NCI-H524 treated with DMSO at 0.1 percent for 48 hours (cell line): Measurements from ENCODE around the gene HOATZ.

Source experiments
- DNase-seq: peaks from one replicate; lab custom pipeline; 2025; lab: John Stamatoyannopoulos, UW

Gene HOATZ

DNA sequence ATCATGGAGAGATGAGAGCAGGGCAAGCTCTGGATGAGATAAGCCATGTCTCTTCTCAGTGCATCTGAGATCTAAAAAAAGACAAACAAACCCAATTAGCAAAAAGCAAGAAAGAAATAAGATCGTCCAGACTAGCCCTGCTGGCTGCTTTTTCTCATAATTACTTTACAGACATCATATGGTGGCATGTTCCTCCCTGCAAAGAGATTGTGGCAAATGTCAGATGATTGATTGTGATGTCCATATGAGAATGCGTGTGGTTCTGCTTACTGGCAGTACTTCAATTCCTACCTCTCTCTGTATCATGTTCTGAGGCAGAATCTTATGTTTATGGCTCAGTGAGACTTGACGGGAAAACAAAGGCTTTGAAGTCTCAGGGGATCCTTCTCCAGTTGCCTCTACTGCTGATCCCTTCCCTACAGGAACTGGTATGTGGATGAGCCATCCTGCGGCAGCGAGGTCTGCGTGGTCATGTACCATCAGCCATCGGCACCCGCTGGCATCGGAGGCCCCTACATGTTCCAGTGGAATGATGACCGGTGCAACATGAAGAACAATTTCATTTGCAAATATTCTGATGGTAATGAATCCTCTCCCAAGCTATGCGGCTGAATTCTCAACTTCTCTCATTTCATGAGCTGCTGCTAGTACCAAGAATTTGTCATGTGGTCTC is 34.8 kb downstream of the HOATZ start:
- no peak for DNase-seq

DNA sequence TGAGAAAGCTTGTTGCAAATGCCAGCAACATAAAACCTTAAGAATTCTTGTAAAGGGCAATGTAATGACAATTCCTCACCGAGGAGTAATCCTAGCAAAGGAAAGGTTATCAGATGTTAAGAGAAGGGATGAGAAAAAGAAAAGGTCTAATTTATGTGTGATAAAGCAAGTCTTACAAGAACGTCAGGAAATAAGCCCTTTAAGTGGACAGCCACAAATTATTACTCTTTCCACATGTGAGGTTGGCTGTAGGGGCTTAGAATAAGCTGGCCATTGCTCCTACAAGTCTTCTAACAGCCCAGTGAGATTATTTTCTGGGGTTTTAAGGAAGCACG is 35.3 kb downstream of the HOATZ start:
- no peak for DNase-seq

DNA sequence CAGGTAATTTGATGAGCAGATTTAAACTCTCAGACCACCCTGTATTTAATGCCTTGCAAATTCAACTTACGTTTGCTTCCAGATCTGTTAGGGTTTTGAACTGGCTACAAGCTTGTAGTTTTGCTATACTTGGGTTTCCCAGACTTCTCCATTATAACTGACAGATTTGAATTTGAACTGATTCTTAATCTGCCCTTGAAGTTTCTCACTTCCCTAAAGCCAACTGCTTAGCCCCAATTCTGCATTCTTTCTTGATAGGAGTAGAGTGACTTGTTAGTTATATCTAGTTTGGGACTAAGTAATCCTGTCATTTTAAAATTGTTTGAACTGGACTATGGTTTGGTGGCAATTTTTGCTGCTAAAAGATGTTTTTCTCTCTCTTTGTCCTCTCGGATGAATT is 35.7 kb downstream of the HOATZ start:
- DNase-seq = no peak

DNA sequence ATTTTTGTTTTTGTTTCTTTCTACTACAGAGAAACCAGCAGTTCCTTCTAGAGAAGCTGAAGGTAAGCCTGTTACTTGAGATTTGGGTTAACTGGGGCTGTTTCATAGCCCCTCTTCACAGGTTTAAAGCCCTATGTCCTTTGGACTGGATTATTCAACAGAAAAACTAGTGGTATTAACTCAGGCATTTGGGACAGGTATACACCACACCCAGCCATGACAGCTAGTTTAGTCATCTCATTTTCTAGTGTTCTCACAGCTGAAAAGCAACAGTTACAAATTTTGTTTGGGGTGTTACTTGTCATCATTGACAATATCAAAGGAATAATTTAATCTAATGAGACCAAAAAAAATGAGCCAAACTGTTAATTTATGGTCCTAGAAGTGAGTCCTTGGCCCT is 40.0 kb downstream of the HOATZ start:
- DNase-seq = no peak

DNA sequence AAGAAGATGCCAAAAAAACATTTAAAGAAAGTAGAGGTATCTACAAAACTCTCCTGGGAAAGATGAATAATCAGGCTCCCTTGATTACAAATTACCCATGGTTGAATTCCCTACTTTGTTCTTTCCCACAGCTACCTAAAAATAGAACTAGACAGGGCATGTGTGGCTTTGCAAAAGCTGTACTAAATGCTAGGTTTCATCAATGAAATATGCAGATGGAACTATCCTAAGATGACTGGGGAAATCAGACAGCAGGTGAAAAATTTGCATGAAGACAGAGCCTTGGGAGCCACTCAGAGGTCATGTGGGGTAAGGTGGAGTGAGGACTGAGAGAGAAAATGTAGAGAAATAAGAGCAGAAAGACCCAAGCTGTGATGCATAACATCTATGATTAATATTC is 40.7 kb downstream of the HOATZ start:
- DNase-seq = no peak

DNA sequence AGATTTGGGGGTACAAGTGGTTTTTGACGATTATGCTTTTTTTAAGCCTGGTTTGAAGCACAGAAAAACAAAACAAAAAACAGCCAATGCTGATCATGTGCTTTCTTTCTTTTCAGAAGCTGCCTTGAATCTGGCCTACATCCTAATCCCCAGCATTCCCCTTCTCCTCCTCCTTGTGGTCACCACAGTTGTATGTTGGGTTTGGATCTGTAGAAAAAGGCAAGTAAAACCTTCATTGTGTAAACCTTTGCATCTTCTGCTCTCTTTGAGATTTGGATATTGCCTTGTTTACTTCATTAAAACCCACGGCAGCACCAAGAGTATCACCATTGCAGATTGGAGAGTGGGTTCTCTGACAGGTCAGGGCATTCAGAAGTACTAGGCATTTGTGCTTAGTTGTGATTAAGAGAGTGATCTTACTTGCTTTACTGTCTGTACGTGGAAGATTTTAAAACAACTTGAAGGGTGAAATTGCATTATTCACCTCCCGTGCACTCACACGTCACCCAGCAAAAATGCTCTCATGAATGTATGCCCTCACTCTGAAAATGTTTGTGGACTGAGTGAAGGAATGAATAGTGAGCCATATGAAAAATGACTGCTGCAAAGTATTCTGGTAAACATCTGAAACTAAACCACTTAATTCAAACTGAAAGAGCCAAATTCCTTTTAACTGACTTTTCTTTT is 43.0 kb downstream of the HOATZ start:
- DNase-seq = no peak

DNA sequence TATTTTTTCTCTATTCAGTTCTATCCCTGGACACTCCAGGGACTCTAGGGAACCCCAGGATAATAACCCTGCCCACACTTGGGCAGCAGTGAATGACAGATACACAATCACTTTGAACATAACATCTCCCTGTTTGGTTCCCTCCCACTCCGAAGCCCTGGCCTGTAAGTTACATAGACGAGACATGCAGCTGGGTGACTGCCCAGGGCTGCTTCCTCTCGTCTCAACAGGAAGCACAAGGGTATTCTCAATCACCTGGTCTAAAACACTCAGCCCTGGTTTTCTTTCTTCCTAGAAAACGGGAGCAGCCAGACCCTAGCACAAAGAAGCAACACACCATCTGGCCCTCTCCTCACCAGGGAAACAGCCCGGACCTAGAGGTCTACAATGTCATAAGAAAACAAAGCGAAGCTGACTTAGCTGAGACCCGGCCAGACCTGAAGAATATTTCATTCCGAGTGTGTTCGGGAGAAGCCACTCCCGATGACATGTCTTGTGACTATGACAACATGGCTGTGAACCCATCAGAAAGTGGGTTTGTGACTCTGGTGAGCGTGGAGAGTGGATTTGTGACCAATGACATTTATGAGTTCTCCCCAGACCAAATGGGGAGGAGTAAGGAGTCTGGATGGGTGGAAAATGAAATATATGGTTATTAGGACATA is 45.4 kb downstream of the HOATZ start:
- DNase-seq = no peak

DNA sequence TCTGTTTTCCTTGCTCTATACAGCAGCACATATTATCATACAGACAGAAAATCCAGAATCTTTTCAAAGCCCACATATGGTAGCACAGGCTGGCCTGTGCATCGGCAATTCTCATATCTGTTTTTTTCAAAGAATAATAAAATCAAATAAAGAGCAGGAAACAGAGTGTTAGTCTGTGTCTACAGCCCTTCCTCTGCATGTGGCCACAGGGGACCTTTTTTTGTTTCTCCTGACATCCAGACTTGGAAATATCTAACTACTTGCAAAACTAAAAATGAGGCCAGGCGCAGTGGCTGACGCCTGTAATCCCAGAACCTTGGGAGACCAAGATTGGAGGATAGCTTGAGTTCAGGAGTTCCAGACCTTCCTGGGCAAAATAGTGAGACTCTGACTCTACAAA is 46.2 kb downstream of the HOATZ start:
- no peak for DNase-seq

DNA sequence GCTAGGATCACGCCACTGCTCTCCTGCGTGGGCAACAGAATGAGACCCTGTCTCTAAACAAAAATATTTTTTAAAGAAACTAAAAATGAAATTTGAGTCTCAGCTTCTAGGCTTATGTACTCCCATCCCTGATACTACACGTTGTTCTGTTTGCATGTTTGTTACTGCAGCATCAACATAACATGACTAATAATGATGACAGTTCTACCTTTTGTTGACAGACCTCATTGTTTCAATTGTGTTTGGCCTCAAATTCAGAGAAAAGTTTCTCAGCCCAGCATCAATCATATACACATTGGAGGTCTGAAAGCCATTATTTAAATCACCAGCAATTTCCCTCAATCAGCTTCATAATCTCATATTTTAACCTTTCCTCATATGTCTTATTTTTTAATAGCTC is 46.7 kb downstream of the HOATZ start:
- no peak for DNase-seq

DNA sequence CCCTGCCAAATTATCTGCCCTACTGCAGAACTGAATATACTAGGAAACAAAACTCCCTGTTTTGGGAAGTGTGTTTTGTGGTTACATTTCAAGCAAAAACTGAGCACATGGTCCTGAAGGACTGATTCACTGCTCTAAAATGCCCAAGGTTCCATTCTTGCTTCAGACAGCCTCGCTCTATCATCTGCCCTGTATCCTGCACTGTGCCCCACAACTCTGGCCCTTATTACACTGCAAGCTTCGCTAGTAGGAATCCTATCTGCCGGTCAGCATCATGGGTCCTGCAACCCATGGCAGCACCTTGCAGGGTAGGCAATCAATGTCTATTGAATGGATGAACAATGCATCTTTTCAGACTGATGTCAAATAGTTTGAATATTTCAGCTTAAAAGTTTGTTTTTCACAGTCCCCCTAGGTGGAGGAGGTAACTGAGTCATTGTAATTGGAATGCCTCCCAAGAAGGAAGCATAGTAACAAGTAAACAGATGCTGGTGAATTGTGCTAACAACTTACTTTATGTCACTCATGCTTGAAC is 47.3 kb downstream of the HOATZ start:
- no peak for DNase-seq

DNA sequence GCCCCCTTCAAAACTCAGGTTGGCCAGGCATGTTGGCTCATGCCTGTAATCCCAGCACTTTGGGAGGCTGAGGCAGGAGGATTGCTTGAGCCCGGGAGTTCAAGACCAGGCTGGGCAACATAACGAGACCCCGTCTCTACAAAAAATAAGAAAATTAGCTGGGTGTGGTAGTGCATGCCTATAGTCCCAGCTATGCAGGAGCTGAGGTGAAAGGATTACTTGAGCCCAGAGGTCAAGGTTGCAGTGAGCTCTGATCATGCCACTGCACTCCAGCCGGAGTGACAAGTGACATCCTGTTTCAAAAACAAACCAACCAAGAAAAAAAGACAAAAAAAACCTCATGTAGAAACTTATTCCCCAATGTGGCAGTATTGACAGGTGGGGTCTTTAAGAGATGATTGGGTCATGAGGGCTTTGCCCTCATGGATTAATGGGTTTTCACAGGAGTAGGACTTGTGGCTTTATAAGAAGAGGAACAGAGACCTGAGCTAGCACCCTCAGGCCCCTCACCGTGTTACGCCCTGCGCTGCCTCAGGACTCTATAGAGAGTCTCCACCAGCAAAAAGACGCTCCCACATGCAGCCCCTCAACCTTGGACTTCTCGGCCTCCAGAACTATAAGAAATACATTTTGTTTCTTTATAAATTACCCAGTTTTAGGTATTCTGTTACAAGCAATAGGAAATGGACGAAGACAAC is 48.3 kb downstream of the HOATZ start:
- no peak for DNase-seq

DNA sequence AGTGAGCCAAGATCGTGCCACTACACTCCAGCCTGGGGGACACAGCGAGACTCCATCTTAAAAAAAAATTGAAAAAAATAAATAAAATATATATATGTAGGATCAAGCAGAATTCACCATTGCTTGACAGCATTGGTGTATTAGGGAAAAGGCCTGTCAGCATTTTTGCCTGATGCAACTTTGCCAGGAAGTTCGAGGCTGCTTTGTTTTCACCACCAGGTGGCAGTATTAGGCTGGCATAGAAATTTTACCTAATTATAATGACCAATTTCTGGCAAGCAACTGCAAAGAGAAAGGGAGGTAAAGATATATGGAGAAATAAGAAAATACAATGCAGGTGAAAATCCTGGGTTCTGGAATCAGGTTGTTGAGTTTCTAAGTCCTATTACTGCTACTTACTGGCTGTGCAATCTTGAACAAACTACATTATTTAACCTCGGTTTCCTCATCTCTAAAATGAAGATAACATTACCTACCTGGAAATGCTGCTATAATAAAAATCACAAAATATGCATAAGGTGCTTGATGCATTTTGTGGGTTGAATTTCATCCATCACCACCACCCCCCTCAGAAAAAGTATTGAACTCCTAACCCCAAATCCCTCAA is 50.6 kb downstream of the HOATZ start:
- DNase-seq = no peak

DNA sequence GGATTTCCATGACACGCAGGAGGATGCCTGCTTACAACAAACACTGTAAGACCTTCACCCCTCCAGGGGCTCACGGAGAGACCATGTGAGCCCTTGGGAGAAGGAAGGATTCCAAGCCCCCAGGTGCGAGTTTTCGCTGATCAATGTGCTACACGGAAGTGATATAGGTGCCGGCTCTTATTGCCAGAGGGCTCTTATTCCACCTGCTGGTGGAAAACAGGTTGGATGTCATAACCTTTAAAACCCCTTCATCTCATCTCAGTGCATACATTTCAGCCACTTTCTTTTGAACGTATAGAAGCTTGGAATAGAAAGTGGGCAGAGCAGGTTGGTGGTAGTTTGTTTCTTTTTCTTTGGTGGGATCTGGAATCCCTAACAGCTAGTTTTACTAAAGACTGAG is 51.7 kb downstream of the HOATZ start:
- no peak for DNase-seq

DNA sequence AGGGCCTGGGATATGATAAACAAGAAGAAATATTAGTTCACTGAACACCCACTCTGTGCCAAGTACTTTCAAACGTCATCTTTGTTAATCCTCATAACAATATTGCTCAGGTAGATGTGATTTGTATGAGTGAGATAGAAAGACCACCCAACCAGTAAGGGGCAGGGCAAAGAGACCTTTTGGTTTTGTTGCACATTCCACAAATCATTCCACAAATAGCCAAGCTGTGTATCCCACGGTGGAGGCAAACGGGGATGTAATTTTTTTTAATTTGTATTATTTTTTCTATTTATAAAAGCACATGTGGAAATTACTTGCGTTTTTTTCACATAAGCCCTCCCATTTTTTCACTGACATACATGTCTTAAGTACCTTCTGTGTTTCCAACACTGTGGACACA is 54.9 kb downstream of the HOATZ start:
- no peak for DNase-seq

DNA sequence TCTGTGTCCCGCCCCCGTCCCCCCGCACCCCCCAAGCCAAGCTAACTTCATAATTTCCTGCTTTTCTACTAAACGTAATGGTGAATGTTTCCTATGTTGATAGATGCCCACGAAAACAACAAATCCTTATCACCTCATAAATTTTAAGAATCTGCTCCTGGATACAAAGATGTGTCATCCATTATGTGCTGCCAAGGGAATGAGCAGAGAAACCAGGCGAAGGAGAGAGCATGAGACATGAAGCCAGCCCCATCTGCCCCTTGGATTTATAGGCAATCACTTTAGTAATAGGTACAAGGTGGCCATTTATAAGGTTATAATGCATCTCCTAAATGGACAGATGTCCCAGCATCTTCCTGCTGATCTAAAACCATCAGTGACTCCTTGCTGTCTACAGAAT is 56.2 kb downstream of the HOATZ start:
- no peak for DNase-seq

DNA sequence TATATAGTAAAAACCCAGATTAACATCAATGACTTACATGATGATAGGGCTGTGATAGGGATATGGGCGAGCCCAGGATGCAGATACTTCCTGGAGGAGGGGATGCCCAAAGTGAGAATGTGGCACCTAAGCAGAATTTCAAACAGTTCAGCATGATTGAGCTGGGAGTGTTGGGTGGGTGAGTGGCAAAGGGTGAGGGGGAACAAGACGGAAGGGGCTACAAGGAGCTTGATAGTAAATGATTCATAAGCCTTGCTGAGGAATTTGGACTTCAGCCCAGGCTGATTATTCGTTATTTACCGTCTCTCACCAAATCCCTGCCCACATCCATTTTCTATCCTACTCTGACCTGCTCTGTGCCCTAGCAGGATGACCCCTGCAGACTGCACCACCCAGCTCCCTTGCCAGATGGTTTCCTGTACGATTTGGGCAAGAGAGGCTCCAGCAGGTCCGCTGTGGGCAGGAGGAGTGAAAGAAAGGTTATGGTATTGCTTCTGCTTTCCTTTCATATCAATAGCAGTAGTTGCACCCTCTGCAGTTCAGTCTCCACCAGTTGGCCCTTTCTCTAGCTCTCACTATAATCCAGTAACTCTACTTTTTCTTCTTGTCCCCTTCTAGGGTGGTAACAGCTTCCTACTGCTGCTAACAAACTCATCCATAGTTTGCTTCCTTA is 57.4 kb downstream of the HOATZ start:
- DNase-seq = no peak

DNA sequence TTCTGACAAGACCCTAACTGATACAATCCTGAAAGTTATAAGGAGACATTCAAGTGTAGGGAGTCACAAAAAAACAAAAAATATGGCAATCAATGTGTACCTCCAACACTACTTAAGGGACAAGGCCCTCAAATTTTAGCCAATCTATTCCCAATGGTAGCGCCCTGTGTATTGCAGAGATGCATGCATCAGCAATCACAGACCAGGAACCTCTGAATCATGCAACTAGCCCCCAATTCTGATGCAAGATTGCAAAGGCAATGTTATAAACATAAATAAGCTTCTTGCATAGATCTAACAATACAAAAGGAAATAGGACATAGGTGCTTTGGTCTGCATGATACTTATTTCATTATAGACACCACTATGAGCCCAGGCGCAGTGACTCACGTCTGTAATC is 58.0 kb downstream of the HOATZ start:
- DNase-seq = no peak

DNA sequence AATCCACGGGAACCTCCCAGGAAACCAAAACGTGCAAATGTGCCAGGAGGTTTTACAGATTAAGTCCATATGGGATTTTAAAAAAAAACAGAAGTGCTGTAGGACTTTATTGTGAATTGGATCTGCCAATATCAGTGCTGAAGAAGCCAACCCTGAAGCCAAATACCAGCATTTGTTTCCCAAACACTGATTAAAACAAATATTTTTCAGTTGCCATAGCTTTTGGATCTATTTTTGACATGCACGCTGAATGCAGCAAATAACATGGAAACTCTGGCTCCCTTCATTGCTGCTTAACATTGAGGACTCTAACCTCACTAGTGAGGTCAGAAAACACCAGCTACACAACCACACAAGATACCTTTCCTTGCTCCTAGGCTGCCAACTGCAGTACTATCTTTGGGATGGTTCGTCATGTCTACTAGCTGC is 59.3 kb downstream of the HOATZ start:
- no peak for DNase-seq

DNA sequence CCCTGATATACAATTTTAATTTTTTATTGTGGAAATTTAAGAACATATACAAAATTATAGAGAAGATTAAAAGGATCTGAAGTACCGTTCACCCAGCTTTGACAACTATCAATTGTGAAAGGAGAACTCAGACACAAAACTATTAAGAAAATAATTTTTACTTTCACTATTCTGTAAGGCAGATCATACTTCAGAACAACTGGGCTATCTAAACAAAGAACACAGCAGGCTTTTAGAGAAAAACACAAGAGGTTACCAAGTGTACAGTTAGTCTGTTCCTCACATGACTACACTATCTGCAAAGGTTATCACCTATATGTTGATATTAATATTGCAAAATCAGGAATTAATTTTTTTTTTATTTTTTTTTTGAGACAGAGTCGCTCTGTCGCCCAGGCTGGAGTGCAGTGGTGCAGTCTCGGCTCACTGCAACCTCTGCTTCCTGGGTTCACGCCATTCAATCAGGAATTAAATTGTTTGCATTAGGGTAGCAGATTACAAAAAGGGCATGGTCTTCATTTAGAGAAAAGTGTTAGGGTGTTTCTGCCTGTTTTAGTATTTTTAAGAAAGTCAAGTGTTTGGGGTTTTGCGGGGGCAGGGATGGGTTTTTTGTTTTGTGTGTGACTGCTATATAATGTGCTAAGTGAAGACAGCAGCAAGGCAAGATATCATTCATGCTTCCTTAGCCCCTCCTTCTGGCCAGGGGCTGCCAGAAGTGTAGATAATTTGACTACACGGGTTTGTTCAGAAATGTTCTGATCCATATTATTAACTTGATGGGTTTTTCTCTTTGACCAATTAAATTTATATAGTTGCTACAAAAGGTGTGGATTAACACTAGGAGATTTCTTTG is 60.0 kb downstream of the HOATZ start:
- no peak for DNase-seq

DNA sequence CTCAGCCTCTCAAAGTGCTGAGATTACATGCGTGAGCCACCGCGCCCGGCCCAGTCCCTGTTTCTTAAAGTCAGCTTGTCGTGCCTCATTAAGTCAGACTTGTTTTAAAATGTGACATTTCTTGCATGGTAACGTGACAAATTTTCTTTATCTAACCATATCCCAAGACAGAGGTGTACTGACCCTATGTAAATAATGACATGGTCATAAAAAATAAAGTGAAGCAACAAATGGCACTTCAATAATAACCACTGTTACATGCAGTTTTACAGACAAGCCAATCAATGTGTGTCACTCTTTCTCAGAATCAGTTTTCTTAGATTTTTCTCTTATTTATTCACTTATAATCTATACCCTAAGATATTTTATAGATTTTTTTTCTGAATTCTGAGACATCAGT is 61.2 kb downstream of the HOATZ start:
- no peak for DNase-seq

DNA sequence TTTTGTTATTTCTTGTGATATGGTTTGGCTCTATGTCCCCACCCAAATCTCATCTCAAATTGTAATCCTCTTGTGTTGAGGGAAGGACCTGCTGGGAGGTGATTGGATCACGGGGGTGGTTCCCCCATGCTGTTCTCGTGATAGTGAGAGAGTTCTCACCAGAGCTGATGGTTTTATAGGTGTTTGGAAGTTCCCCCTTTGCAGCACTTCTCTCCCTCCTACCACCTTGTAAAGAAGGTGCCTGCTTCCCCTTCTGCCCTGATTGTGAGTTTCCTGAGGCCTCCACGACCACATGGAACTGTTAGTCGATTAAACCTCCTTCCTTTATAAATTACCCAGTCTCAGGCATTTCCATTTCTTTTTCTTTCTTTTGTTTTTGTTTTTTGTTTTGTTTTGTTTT is 63.2 kb downstream of the HOATZ start:
- DNase-seq = no peak
